HepG2 (cell line): ENCODE measurements around the gene CERT1. TPM values are rescaled to one million over a fixed set of nuclear protein-coding genes. Genes with fewer than 3 reads are reported as not detected.

ENCODE experiments used
- ATAC-seq: fragments of 200-7000 bp; cut with Tn5 transposase; 3 replicates; pipeline ENCODE4 v1.9.1; 2020; ENCODE audit warnings: mild to moderate bottlenecking, moderate library complexity
- BruUV-seq: library from RNA; stranded (reverse); fragments of 400-500 nt; replicated peaks from 2 replicates; lab custom pipeline; 2021; lab: Mats Ljungman, UMichigan
- CTCF ChIA-PET: fragments of 300-600 bp; formaldehyde crosslinking; extraction: SDS; loops from one replicate; lab custom pipeline; 2021; ENCODE audit warnings: low total read pairs, inconsistent platforms, low intra/inter-chr PET ratio; lab: Yijun Ruan, JAX
- POLR2A ChIA-PET: fragments of 350-600 bp; sonication (Branson Sonifier 250); formaldehyde crosslinking; loops from one replicate; lab custom pipeline; 2020; ENCODE audit warnings: antibody characterized with exemption, inconsistent platforms; lab: Yijun Ruan, JAX
- DNase-seq: peaks from one replicate; pipeline ENCODE4 v3.0.0-alpha.2; 2015; ENCODE audit warnings: low spot score
- FAIRE-seq: peaks from 3 replicates; lab custom pipeline; 2011; peaks lifted over from hg19 to GRCh38; lab: Jason Lieb, UNC
- H2AFZ ChIP-seq: one replicate; pipeline ENCODE4 v1.6.1; 2011; ENCODE audit warnings: low read length, inconsistent platforms
- H3K27ac ChIP-seq: fragments of 300-600 bp; 3 replicates; pipeline ENCODE4 v1.8.0; 2011; ENCODE audit warnings: mixed run types, mild to moderate bottlenecking, mixed read lengths, low read length, inconsistent platforms; ENCODE audit not compliant: insufficient read depth; ENCODE audit errors: extremely low read length
- H3K27me3 ChIP-seq, 2 experiments: fragments of 200-600 bp in 1 of 2; 2 replicates in 1 of 2; 3 replicates in 1 of 2; pipeline versions ENCODE4 v1.6.0 to v1.8.0; 2011; ENCODE audit warnings: low read length in 2 of 2, mild to moderate bottlenecking in 2 of 2, moderate library complexity in 2 of 2, inconsistent platforms in 1 of 2; ENCODE audit not compliant: insufficient read depth in 2 of 2, control insufficient read depth in 1 of 2
- H3K36me3 ChIP-seq, 2 experiments: fragments of 200-600 bp in 1 of 2; replicated peaks in 1 of 2; 2 replicates in 1 of 2; 3 replicates in 1 of 2; pipeline versions ENCODE4 v1.5.1 to v1.8.0; 2011; ENCODE audit warnings: low read length in 2 of 2, inconsistent platforms in 1 of 2; ENCODE audit not compliant: insufficient read depth in 2 of 2, control insufficient read depth in 1 of 2
- H3K4me1 ChIP-seq: 2 replicates; pipeline ENCODE4 v1.5.1; 2012; ENCODE audit warnings: low read length, inconsistent platforms; ENCODE audit not compliant: insufficient read depth
- H3K4me2 ChIP-seq: 2 replicates; pipeline ENCODE4 v1.6.0; 2011; ENCODE audit warnings: low read depth, low read length, inconsistent platforms
- H3K4me3 ChIP-seq, 3 experiments: fragments of 200-600 bp in 1 of 3; sonication (generic), shearing (Covaris generic) in 1 of 3; replicated peaks in 1 of 3; 2 replicates each; pipeline ENCODE4 v1.5.1; 2011 to 2016; ENCODE audit warnings: low read length in 3 of 3, inconsistent platforms in 2 of 3, low read depth in 2 of 3, mild to moderate bottlenecking in 2 of 3, control low read depth in 1 of 3, mixed read lengths in 1 of 3; ENCODE audit not compliant: insufficient read depth in 1 of 3
- H3K79me2 ChIP-seq: one replicate; pipeline ENCODE4 v1.6.1; 2011; ENCODE audit warnings: low read length, inconsistent platforms; ENCODE audit not compliant: insufficient read depth
- H3K9ac ChIP-seq: 2 replicates; pipeline ENCODE4 v1.6.0; 2011; ENCODE audit warnings: mild to moderate bottlenecking, low read depth, low read length, inconsistent platforms; ENCODE audit not compliant: insufficient read depth
- H3K9me3 ChIP-seq: 2 replicates; pipeline ENCODE4 v1.5.1; 2012; ENCODE audit warnings: mild to moderate bottlenecking, low read length
- H4K20me1 ChIP-seq: 2 replicates; pipeline ENCODE4 v1.6.0; 2011; ENCODE audit warnings: inconsistent platforms, mild to moderate bottlenecking, low read length, moderate library complexity; ENCODE audit not compliant: insufficient read depth
- ARID3A ChIP-seq: IDR thresholded peaks from 2 replicates; pipeline ENCODE4 v1.6.1; 2012; ENCODE audit warnings: low read depth, low read length, improper control_type of control experiment
- ARNT ChIP-seq: fragments of 450-650 bp; IDR thresholded peaks from 2 replicates; pipeline ENCODE4 v1.6.1; 2017
- BORCS8-MEF2B ChIP-seq: sonication (generic); formaldehyde crosslinking; IDR thresholded peaks from 2 replicates; pipeline ENCODE4 v1.8.0; 2022; ENCODE audit warnings: mild to moderate bottlenecking, missing genetic modification reagents
- GATAD1 ChIP-seq: IDR thresholded peaks from 2 replicates; pipeline ENCODE4 v1.6.1; 2016; ENCODE audit warnings: missing genetic modification reagents, missing compliant biosample characterization
- GPN1 ChIP-seq: sonication (generic); formaldehyde crosslinking; IDR thresholded peaks from 2 replicates; pipeline ENCODE4 v1.5.1; 2020; ENCODE audit warnings: missing genetic modification reagents, borderline replicate concordance
- HDAC2 ChIP-seq: sonication (generic); formaldehyde crosslinking; IDR thresholded peaks from 2 replicates; pipeline ENCODE4 v1.4.0; 2020; ENCODE audit warnings: missing genetic modification reagents
- IRF2 ChIP-seq: IDR thresholded peaks from 2 replicates; pipeline ENCODE4 v1.6.1; 2018; ENCODE audit warnings: missing genetic modification reagents, missing compliant biosample characterization
- KLF6 ChIP-seq: IDR thresholded peaks from 2 replicates; pipeline ENCODE4 v1.8.0; 2016; ENCODE audit warnings: missing biosample characterization, missing genetic modification reagents
- NR2C2 ChIP-seq: sonication (generic); formaldehyde crosslinking; IDR thresholded peaks from 2 replicates; pipeline ENCODE4 v1.4.0; 2020; ENCODE audit warnings: missing genetic modification reagents, mild to moderate bottlenecking, moderate library complexity, borderline replicate concordance
- NR2F1 ChIP-seq, 2 experiments: fragments of 450-650 bp in 1 of 2; formaldehyde crosslinking in 1 of 2; IDR thresholded peaks; 2 replicates each; pipeline versions ENCODE4 v1.5.0 to v1.6.1; 2016 to 2020; ENCODE audit warnings: mild to moderate bottlenecking in 1 of 2, missing compliant biosample characterization in 1 of 2, missing genetic modification reagents in 1 of 2, moderate library complexity in 1 of 2
- PRMT3 ChIP-seq: sonication (generic); formaldehyde crosslinking; IDR thresholded peaks from 2 replicates; pipeline ENCODE4 v1.8.1; 2022; ENCODE audit warnings: low read depth, mild to moderate bottlenecking, moderate library complexity, missing genetic modification reagents, borderline replicate concordance
- TBP ChIP-seq: sonication (generic); formaldehyde crosslinking; IDR thresholded peaks from 2 replicates; pipeline ENCODE4 v1.5.0; 2020; ENCODE audit warnings: missing genetic modification reagents
- TBX2 ChIP-seq: sonication (generic); formaldehyde crosslinking; IDR thresholded peaks from 2 replicates; pipeline ENCODE4 v1.5.0; 2020; ENCODE audit warnings: missing genetic modification reagents, mild to moderate bottlenecking, borderline replicate concordance
- ZKSCAN1 ChIP-seq: fragments of 150-350 bp; IDR thresholded peaks from 2 replicates; pipeline ENCODE4 v1.6.1; 2014; ENCODE audit warnings: low read length
- ZNF124 ChIP-seq: sonication (generic); formaldehyde crosslinking; IDR thresholded peaks from 2 replicates; pipeline ENCODE4 v1.4.0; 2020; ENCODE audit warnings: missing genetic modification reagents
- ZNF17 ChIP-seq: sonication (generic); formaldehyde crosslinking; IDR thresholded peaks from 2 replicates; pipeline ENCODE4 v1.5.0; 2020; ENCODE audit warnings: mild to moderate bottlenecking, missing genetic modification reagents
- ZNF678 ChIP-seq: sonication (generic); formaldehyde crosslinking; IDR thresholded peaks from 2 replicates; pipeline ENCODE4 v1.4.0; 2020; ENCODE audit warnings: mild to moderate bottlenecking, missing genetic modification reagents
- ZNF83 ChIP-seq: sonication (generic); formaldehyde crosslinking; IDR thresholded peaks from 2 replicates; pipeline ENCODE4 v1.4.0; 2020; ENCODE audit warnings: missing genetic modification reagents, mild to moderate bottlenecking, borderline replicate concordance
- ZSCAN9 ChIP-seq: IDR thresholded peaks from 2 replicates; pipeline ENCODE4 v1.6.1; 2016; ENCODE audit warnings: borderline replicate concordance
- WGBS: methylation state at CpG from one replicate; pipeline ENCODE4 v1.1.6; 2017; ENCODE audit warnings: low lambda C conversion rate; 5-methylcytosine and 5-hydroxymethylcytosine counted together
- in situ Hi-C: cut with HindIII; loops from 2 replicates; pipeline ENCODE4 v1.10.0; 2017; ENCODE audit warnings: low pct_unique_long_range_greater_than_20kb; ENCODE audit not compliant: extremely low pct_ligation_motif_present
- intact Hi-C: fragments of 100-400 bp; cut with micrococcal nuclease; formaldehyde crosslinking; loops from one replicate; pipeline ENCODE4 v1.10.0; 2022; ENCODE audit not compliant: unreplicated experiment
- polyA plus RNA-seq, 8 experiments: library from polyadenylated mRNA; depleted of rRNA in 3 of 8; stranded (reverse) in 7 of 8; unstranded in 1 of 8; fragments of >200 nt; fragmentation: Illumina TruSeq in 4 of 8; extraction: Trizol in 4 of 8; gene quantifications; 2 replicates each; pipeline versions ENCODE4 v1.2.1 to v1.2.3, GENCODE V29; 2011 to 2016; ENCODE audit warnings: low read depth in 4 of 8, missing spikeins in 1 of 8, mixed read lengths in 1 of 8; ENCODE audit not compliant: insufficient read depth in 1 of 8
- total RNA-seq, 5 experiments: library from RNA; depleted of rRNA; stranded (reverse); fragments of >200 nt; fragmentation: Illumina TruSeq; extraction: Trizol; gene quantifications; 2 replicates each; pipeline ENCODE4 v1.2.3, GENCODE V29; 2016; ENCODE audit warnings: low read depth in 1 of 5
- TF ChIP-seq, protein P1 (sequence below): sonication (generic); formaldehyde crosslinking; IDR thresholded peaks from 2 replicates; pipeline ENCODE4 v1.9.0; 2021; ENCODE audit warnings: missing genetic modification reagents, borderline replicate concordance

CERT1 gene
- total and polyA plus RNA-seq, 2 of the 13 experiments (the other 11 are each of a cell fraction or from before 2014, with no cell fraction given): 8.2 to 12.7 TPM

DNA sequence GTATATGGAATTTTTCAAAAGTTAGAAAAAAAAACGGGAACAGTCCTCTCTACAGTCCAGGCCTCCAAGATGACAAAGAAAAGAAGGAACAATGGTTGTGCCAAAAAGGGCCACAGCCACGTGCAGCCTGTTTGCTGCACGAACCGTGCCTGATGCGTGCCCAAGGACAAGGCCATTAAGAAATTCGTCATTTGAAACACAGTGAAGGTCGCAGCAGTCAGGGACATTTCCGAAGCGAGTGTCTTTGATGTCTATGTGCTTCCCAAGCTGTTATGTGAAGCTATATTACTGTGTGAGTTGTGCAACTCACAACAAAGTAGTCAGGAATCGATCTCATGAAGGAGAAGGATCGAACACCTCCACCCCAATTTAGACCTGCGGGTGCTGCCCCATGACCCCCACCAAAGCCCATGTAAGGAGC lies 137.0 kb downstream of the CERT1 start:
- Histone ChIP-seq H2AFZ (no peak overlapping the region), H3K27ac (peak overlapping the region; percentile 68), H3K4me3 (no peak overlapping the region), H3K9me3 (no peaks in the 10 kb centered on the region), H3K9ac (no peak overlapping the region), H3K36me3 (peaks cover 3 to 24% of the 10 kb centered on the region in 2 experiments), H3K4me1 (peaks cover 16% of the 10 kb centered on the region), H3K4me2 (no peak overlapping the region), H3K79me2 (no peaks in the 10 kb centered on the region), H3K27me3 (no peaks in the 10 kb centered on the region), H4K20me1 (no peaks in the 10 kb centered on the region)
- ChIA-PET CTCF (no interaction called here), POLR2A (interaction anchor here (0.8 to 1.5 kb wide), 2 partner anchors 38 to 294 kb away, joined by 3 read pairs; partner anchors contain the start of gene HMGCR)
- in situ Hi-C loops (no loop called here), intact Hi-C loops (no loop called here)
- whole genome bisulfite sequencing: 59% methylated on average over 12 of the region's 12 CpGs
- DNase-seq (peak; percentile 75), FAIRE-seq (no peak), ATAC-seq (peak; percentile 71)
- BruUV-seq: no TSS peak
- TF ChIP-seq NR2F1 (CRISPR knock-in tag; IDR thresholded peaks at IDR 0.05) (peak; percentile 56 to 80; a peak in 3 of 4 replicates), KLF6 (CRISPR knock-in tag) (peak; percentile 22; the same call in 1 of the 2 replicates), ZKSCAN1 (peak; percentile 52; the same call in 1 of the 2 replicates), ZNF678 (no peak), BORCS8-MEF2B (CRISPR knock-in tag) (0 out of 2 replicates have a peak, but pooled peaks have one; percentile 59), HDAC2 (CRISPR knock-in tag) (peak; percentile 55; the same call in 1 of the 2 replicates), PRMT3 (CRISPR knock-in tag) (no peak), ARNT (no peak), TBX2 (CRISPR knock-in tag) (peak; percentile 63; the same call in 1 of the 2 replicates), TBP (CRISPR knock-in tag) (no peak), NR2C2 (CRISPR knock-in tag) (peak; percentile 27; the same call in 1 of the 2 replicates), ARID3A (peak; percentile 24; the same call in 1 of the 2 replicates), IRF2 (peak; percentile 53; the same call in 1 of the 2 replicates), ZNF83 (CRISPR knock-in tag) (no peak), GATAD1 (peak; percentile 51), ZSCAN9 (CRISPR knock-in tag) (peak; percentile 78), GPN1 (no peak), ZNF17 (no peak), ZNF124 (0 out of 2 replicates have a peak, but pooled peaks have one; percentile 29)
- TF ChIP-seq, protein P1, sequence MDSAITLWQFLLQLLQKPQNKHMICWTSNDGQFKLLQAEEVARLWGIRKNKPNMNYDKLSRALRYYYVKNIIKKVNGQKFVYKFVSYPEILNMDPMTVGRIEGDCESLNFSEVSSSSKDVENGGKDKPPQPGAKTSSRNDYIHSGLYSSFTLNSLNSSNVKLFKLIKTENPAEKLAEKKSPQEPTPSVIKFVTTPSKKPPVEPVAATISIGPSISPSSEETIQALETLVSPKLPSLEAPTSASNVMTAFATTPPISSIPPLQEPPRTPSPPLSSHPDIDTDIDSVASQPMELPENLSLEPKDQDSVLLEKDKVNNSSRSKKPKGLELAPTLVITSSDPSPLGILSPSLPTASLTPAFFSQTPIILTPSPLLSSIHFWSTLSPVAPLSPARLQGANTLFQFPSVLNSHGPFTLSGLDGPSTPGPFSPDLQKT (CRISPR knock-in tag): no peak
